GOT3 (cell line): ENCODE results near the gene RADIL.

Source experiments
- DNase-seq: peaks from one replicate; lab custom pipeline; 2025; ENCODE audit warnings: mixed read lengths; lab: John Stamatoyannopoulos, UW

The RADIL gene

GRCh38 chr7:4754433-4755010 is 129.0 kb downstream of the RADIL start:
- DNase-seq: no peak

GRCh38 chr7:4753598-4754432 is 129.7 kb downstream of the RADIL start:
- peak; percentile 16 for DNase-seq

DNA sequence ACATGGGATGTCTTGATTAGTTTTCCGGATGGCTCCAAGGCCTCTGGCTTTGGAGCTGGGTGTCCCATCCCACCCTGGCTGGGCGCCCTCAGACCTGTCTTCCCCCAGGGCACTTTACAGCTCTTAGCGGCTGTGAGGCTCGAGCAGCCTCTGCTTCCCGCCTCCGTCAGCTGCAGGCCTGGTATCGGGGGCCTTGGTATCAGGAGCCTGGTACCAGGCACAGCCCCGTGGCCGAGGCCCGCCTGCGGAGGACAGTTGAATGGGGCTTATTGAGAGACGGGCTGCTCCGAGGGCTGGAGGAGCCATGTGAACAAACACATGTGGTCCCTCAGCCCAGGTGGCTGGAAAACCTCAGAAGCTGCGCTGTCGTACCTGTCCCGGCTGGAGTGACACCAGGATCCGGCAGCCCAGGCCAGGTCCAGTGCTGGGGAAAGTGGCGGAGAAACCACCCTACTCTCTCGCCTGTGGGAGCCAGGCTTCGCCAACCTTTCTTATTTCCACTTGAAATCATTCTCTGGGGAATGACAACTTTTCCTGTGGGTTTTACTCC is 132.0 kb downstream of the RADIL start:
- no peak for DNase-seq

GRCh38 chr7:4749798-4750197 is 133.7 kb downstream of the RADIL start:
- DNase-seq: no peak

DNA sequence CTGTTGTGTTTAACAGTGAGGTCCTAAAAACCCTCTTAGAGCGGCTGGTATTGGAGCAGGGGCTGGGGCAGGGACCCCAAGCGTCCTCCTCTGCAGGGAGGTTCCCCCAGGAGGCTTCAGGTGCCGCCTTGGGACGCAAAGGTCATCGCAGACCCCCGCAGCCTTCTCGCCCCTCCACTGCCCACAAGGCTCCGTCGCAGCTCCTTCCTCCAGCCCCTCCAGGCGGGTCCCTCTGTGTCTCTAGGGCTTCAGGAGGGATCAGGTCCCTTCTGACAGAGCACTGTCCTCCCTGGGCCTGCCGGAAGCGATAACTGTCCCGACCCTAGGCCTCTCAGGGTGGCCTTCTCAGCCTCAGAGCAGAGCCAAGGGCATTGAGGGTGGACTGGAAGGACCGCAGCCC is 134.2 kb downstream of the RADIL start:
- no peak for DNase-seq
